ENCODE results near the gene VSTM2B.

VSTM2B gene

DNA sequence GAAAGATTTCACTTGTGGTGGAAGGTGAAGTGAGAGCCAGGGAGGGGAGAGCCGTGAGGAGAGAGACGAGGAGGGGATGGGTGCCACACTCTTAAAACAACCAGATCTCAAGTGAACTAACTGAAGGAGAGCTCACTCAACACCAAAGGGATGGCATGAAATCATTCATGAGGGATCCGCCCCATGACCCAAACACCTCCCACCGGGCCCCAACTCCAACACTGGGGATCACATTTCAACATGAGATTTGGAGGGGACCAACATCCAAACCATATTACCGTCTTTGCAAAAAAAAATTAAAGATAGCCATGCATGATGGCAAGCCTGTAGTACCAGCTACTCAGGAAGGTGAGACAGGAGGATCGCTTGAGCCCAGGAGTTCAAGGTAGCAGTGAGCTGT lies 45.4 kb downstream of the VSTM2B start:
- no peak for DNase-seq

- DNase-seq = no peak
Observed at GRCh38 chr19:29573486-29573885, 47.7 kb downstream of the VSTM2B start.

GRCh38 chr19:29574510-29574909 lies 48.7 kb downstream of the VSTM2B start:
- no peak for DNase-seq

DNA sequence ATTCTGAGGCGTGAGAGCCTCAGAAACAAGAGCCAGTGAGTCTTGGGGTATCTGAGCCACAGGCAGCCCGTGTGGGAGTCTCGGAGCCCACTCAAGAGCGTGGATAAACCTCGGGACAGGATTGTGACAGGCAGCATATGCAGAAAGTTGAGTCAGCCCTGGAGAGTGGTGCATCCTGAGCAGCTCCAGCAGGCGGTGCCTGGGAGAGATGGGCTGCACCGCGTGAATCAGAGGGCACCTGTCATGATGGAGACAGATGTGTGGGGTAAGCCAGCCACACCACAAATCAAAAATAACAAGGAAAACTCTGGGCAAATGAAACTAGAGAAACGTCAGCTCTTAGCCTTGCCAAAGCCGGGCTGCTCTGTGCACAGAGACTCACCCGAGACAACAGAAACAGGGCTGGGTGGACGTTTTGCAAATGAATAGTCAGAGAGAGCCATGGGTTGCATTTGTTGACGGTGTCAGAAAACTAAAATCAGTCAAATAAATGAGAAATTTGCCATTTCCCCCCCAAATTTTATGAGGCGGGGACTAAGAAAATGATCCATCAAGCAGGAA lies 50.3 kb downstream of the VSTM2B start:
- DNase-seq = no peak

DNA sequence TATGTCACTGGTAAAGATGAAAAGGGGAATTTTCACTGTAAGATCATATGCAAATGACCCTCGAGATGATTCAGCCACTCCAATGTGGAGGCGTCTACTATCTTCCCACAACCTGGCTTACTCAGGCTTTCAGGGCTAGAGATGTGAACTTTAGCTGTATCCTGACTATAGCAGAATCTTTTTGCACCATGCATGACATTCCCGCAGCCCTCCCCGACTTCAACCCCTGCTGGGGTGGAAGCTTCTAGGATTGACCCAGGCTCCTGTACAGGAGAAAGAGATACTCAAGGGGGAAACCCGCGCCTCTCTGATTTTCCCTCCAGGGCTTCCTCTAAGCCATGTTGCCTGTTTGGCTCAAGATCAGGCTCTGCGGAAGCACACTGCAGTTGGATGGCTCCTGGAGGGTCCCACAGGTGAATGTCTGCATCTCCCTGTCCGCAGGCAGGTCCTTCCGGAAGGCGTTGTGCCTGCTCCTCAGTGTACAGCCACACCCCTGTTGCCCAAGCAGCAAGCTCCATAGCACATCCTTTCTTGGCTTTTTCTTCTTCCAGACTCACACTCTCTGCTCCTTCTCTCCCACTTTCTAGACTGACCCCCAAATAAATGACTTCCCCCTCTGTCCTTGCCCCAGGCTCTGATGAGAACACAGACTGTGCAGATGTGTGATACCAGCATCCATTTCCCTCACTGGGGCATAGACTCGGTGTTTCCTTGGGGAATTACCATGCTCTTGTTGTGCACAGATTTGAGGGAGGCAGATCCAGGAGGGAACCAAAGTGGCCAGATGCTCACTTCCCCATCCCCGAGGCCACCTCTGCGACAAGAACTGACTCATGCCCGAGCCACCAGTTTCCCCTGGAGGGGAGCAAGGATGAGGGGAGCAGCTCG lies 51.2 kb downstream of the VSTM2B start:
- no peak for DNase-seq

DNA sequence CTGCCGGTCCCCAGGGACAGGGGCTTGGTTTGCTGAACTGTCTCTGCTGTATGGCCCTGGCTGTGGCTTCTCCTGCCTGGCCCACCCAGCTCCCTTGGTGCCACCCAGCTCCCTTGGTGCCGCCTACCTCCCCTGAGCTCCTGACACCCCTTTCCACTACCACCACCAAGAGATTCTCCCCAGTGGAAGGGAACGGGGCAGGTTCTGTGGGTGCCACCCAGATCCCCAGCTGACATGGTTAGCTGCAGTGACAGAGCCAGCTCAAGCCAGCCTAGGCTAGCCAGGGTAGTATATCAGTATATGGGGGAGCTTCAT lies 51.8 kb downstream of the VSTM2B start:
- DNase-seq = no peak

GRCh38 chr19:29578349-29578748 lies 52.6 kb downstream of the VSTM2B start:
- no peak for DNase-seq

DNA sequence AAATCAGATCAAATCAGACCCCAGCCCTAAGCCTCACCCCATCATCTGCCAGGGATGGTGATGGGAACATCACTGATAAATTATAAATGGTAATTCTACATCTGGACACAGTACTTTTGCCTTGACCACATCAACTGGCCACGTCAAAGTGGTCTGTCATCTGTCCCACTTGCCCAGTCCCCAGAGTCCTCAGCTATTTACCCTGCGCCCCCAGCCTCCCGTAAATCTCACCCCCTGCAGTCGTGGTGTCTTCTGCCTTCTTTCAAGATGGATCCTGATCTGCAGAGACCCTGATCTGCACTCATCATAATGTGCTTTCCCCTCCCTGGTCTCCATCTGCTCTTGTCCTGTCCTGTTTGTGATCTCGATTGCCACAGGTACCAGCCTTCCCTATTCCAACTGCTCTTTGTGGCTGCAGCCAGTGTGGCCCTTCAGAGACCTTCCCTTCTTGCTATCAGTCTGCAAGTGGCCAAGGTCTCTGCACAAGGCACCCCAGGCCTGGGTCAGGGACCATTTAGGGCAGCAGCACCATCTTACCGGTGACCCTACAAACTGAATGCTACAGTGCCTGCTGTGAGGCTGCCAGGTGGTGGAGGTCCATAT lies 53.6 kb downstream of the VSTM2B start:
- no peak for DNase-seq

DNA sequence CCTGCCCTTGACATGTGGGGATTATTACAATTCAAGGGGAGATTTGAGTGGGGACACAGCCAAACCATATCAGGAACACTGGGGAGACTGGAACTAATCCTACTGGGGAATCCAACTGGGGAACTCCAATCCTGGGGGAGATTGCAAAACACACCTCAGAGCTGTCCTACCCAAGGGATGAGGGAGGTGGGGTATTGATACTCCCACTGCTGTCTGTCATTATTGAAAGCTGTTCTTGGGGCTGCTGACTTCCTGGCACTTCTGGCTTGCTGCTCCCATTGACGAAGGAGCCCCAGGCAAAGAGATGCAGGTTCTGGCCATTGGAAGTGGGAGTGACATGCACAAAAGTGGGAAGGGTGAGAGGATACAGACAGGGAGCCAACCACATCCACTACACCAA lies 55.6 kb downstream of the VSTM2B start:
- DNase-seq = no peak

DNA sequence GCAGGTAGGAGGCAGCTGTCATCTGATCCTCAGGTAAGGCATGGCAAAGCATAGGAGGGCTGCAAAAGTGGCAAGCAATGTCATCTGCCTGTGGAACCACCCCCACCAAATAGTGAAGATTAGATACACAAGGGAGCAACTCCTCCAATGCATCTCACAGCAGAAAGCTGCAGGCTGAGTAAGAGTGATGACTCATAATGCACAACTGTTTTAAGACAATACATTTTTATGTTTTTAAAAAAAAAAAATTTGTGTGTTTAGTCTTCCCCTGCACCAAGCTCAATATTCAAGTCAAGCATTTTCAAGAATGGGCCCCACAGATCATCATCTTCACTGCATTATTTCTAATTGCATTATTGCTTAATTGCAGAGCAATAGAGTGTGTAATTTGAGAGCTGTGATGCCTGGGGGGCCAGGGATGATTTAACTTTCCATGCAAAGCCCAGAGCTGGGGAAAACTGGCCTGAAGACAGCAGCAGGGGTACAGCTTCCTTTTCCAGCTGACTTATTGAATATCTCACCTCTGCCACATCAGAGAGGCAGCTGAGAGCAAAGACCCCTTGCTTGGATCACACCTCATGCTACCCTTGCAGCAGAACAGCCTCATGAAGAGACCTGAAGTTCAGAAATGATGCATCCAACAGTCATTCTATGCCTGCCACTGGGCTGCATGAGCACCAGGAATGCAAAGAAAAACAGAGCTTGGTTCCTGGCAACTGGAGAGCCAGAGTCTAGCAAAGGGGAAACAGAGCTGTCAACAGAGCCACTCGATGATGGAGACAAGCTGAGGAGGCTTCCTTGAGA lies 57.6 kb downstream of the VSTM2B start:
- no peak for DNase-seq

- no peak for DNase-seq
Observed at GRCh38 chr19:29586401-29586800, 60.6 kb downstream of the VSTM2B start.

- no peak for DNase-seq
Observed at GRCh38 chr19:29587059-29587458, 61.3 kb downstream of the VSTM2B start.

DNA sequence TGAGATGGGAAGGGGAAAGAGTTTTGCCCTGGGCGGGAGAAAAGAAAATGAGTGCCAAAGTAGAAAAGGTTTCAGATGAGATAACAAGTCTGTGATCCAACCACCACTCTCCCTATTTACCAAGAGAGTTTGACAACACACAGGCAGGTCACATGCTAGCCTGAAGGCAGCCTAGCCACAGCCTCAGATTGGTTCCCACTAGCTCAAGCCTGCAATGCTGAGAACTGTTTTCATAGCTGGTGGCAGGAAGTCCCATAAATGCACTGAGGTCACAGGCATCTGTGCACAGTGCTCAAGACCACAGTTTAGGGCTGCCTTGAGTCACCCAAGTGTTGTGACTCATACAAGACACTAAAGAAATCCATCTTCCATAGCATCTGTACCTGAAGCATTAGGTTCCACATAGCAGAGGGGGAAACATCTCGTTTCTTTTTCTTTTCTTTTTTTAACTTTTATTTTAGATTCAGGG lies 61.8 kb downstream of the VSTM2B start:
- no peak for DNase-seq

DNA sequence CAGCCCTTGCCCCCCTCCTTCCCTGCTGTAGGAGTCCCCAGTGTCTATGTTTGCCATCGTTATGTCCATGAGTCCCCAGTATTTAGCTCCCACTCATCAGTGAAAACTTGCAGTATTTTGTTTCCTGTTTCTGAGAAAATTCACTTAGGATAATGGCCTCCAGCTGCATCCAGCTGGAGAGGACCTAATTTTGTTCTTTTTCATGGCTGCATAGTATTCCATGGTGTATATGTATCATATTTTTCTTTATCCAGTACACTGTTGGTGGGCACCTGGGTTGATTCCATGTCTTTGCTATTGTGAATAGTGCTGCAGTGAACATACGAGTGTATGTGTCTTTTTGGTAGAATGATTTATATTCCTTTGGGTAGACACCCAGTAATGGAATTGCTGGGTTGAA lies 62.3 kb downstream of the VSTM2B start:
- no peak for DNase-seq

GRCh38 chr19:29590278-29590677 lies 64.5 kb downstream of the VSTM2B start:
- no peak for DNase-seq

DNA sequence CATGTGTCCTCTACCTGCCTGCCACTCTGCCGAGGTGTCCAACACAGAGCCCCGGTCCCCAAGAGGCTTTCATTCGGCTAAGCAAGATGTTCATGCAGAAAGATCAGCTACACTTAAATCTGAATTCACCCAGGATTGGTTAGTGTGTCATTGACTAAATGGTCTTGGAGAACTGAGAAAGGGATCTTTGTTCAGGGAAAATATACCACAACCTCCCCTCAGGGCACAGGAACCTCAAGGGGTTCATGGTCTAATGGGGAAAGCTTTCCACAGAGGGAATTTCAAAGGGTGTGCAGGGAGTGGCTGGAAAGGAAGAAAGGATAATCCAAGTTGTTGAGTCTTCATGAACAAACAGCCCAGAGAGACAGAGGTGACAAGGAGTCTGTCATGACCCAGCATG lies 65.9 kb downstream of the VSTM2B start:
- DNase-seq = no peak

DNA sequence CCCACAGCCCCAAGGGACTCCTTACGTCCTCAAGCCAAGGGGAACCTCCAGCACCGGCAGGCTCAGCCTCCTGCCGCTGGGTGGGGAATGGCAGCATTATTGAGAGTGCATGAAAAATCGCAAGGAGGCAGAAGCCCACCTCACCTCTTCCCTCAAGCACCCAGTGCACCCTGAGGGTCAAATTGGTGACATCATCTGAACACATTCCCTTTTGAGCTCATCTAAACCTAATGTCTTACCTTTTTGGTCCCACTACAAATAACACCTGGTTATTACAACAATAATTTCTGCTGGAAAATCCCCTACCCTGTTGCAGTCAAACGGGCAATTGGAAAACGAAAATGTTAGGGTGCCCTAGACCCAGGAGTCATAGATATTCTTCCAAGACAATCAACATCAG lies 68.1 kb downstream of the VSTM2B start:
- no peak for DNase-seq

- DNase-seq = no peak
Observed at GRCh38 chr19:29596080-29596727, 70.4 kb downstream of the VSTM2B start.

- no peak for DNase-seq
Observed at GRCh38 chr19:29596885-29597525, 71.2 kb downstream of the VSTM2B start.

DNA sequence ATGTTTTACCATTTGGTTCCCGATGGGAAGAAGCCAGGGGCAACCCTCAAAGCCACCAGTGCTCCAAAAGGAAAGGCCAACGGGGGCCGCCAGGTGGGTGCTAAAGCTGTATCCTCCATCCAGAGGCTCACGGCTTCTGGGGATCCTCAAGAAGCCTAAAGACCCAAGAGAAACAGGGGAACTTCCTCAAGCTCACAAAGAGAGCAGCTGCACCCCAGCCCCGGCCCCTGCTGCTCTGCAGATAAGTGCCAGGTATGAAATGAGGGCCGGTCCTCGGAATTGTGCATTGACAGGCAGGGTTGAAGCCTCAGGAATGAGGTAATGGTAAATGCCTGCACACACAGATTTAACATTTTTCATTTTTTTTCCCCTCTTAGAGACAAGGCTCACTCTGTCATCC lies 72.2 kb downstream of the VSTM2B start:
- DNase-seq = no peak

GRCh38 chr19:29598496-29598895 lies 72.7 kb downstream of the VSTM2B start:
- DNase-seq = no peak

- no peak for DNase-seq
Observed at GRCh38 chr19:29603308-29603707, 77.5 kb downstream of the VSTM2B start.
